Measurements from ENCODE around the gene CDK5. TPM values are rescaled to one million over a fixed set of nuclear protein-coding genes. Genes with fewer than 3 reads are reported as not detected.

The CDK5 gene
- total and polyA plus RNA-seq, 9 of the 15 experiments (the other 6 are each of a cell fraction or from before 2014, with no cell fraction given), result 3.2 to 38.0 (median 27.5) TPM

DNA sequence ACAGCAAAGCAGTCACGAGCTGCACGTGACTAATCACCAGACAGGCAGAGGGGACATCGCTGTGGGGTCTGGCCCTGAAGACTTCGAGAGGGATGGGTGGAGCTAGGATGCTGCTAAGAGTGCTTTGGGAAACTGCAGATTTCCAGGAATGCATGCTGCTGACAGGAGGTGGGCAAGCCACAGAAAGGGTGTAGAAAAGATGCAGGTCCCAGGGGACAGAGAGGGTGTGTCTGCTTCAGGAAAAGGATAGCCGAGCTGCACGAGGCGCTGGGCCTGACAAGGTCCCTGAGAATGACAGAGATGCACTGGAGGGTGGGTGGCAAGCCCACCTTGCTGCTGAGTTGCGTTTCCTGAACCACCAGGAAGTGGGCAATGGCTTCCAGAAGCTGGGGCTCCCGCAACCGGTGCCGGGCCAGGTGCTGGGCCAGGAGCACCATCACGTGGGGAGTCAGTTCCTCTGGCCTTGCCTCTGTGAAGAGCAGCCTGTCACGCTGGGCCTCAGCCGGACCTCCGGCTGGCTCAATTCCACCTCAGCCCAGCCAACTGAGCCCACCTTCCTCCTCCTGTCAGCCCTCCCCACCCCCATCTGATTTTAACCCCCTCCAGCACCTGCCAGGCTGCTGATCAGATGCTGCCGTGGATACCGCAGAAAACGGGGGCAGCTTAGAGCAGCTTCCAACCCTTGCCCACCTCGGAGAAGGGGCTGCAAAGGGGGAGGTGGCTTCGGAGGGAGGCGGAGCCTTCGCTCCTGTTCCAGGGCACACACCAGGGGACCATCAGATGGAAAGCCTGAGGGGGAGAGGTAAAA lies 20.7 kb upstream of the CDK5 start (continued):
- TF ChIP-seq ZNF780A (CRISPR knock-in tag; IDR thresholded peaks at IDR 0.05), result no peak
- peak; percentile 14; the same call in 1 of the 2 replicates for TF ChIP-seq REST (IDR thresholded peaks at IDR 0.05; ENCODE audit: borderline replicate concordance)
- no peak for TF ChIP-seq REST (CRISPR knock-in tag; IDR thresholded peaks at IDR 0.05; ENCODE audit: low read depth)
- no peak for TF ChIP-seq HMG20B (CRISPR knock-in tag; IDR thresholded peaks at IDR 0.05)
- TF ChIP-seq POLR2AphosphoS2 (IDR thresholded peaks at IDR 0.05; ENCODE audit: low read length), result peak; percentile 27
- no peak for TF ChIP-seq CREB5 (CRISPR knock-in tag; IDR thresholded peaks at IDR 0.05)
- no peak for TF ChIP-seq RUNX1 (IDR thresholded peaks at IDR 0.05; ENCODE audit: low read depth)
- 0 out of 2 replicates have a peak, but pooled peaks have one; percentile 36 for TF ChIP-seq NR4A1 (CRISPR knock-in tag; IDR thresholded peaks at IDR 0.05)
- no peak for TF ChIP-seq NR4A1 (tag; IDR thresholded peaks at IDR 0.05)
- TF ChIP-seq ZNF583 (CRISPR knock-in tag; IDR thresholded peaks at IDR 0.05), result 0 out of 2 replicates have a peak, but pooled peaks have one; percentile 46
- peak in 1 of 2 experiments; percentile 34; a peak in 1 of 4 replicates for TF ChIP-seq HDAC1 (IDR thresholded peaks at IDR 0.05)
- TF ChIP-seq ZNF224 (CRISPR knock-in tag; IDR thresholded peaks at IDR 0.05), result no peak
- TF ChIP-seq, protein P1, sequence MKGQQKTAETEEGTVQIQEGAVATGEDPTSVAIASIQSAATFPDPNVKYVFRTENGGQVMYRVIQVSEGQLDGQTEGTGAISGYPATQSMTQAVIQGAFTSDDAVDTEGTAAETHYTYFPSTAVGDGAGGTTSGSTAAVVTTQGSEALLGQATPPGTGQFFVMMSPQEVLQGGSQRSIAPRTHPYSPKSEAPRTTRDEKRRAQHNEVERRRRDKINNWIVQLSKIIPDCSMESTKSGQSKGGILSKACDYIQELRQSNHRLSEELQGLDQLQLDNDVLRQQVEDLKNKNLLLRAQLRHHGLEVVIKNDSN (CRISPR knock-in tag; IDR thresholded peaks at IDR 0.05), result peak; percentile 93
- TF ChIP-seq LEF1 (IDR thresholded peaks at IDR 0.05), result peak; percentile 46; the same call in 1 of the 2 replicates
- no peak for TF ChIP-seq ZKSCAN8 (CRISPR knock-in tag; IDR thresholded peaks at IDR 0.05)
- TF ChIP-seq SUPT5H (IDR thresholded peaks at IDR 0.05), result peak; percentile 20
- 0 out of 4 replicates have a peak, but pooled peaks of 1 of the 2 experiments have one; percentile 21 for TF ChIP-seq MAZ (CRISPR knock-in tag; conservative IDR thresholded peaks at IDR 0.05 in 1 of 2, IDR thresholded peaks at IDR 0.05 in 1 of 2)
- no peak for TF ChIP-seq FOSL1 (tag; conservative IDR thresholded peaks at IDR 0.05)
- peak; percentile 51 for TF ChIP-seq CXXC5 (CRISPR knock-in tag; IDR thresholded peaks at IDR 0.05)

Data from K562 (cell line).